ENCODE measurements around the gene TADA3. TPM values are rescaled to one million over a fixed set of nuclear protein-coding genes. Genes with fewer than 3 reads are reported as not detected.

TADA3 gene
- total RNA-seq, 1 donor from 2014 or later, result 54.5 TPM

GRCh38 chr3:9732080-9732739 lies 60.1 kb downstream of the TADA3 start:
- FAIRE-seq (no peak), DNase-seq (ENCODE audit: low read depth) (no peak)
- TF ChIP-seq CTCF (IDR thresholded peaks at IDR 0.05; ENCODE audit: insufficient read depth, low read depth, low read length) (no peak), EZH2 (IDR thresholded peaks at IDR 0.05; ENCODE audit: insufficient read depth, low read length) (no peak)
- Mint-ChIP-seq H3K36me3 (ENCODE audit: low read depth, unreplicated experiment) (peaks cover 16% of the 10 kb centered on the region), H3K27me3 (ENCODE audit: low read depth, unreplicated experiment) (no peaks in the 10 kb centered on the region), H3K4me1 (ENCODE audit: low read depth, unreplicated experiment) (peaks cover 24% of the 10 kb centered on the region), H3K4me3 (ENCODE audit: unreplicated experiment) (peak overlapping the region; percentile 96), H3K27ac (ENCODE audit: unreplicated experiment) (peak overlapping the region; percentile 86), H3K9me3 (ENCODE audit: unreplicated experiment) (no peaks in the 10 kb centered on the region)
- Histone ChIP-seq H3K36me3 (ENCODE audit: insufficient read depth, low read length) (peaks cover 14% of the 10 kb centered on the region), H3K4me1 (ENCODE audit: insufficient read depth, low read length) (peaks cover 16% of the 10 kb centered on the region), H3K27ac (ENCODE audit: low read depth, low read length) (peak overlapping the region; percentile 100), H2AFZ (ENCODE audit: low read depth, low read length) (peak overlapping the region; percentile 97), H3K9me3 (ENCODE audit: insufficient read depth, low read depth, low read length) (no peaks in the 10 kb centered on the region), H4K20me1 (ENCODE audit: insufficient read depth, low read length) (peaks cover 44% of the 10 kb centered on the region), H3K9ac (ENCODE audit: low read length) (peak overlapping the region; percentile 100), H3K4me3 (ENCODE audit: insufficient read depth, low read depth, low read length) (peak overlapping the region; percentile 81), H3K4me2 (ENCODE audit: low read length) (peak overlapping the region; percentile 94), H3K27me3 (ENCODE audit: insufficient read depth, low read length) (no peaks in the 10 kb centered on the region), H3K79me2 (ENCODE audit: insufficient read depth, low read length) (peaks cover 55% of the 10 kb centered on the region)

GRCh38 chr3:9731206-9732079 lies 60.8 kb downstream of the TADA3 start, which contains the start of gene BRPF1:
BRPF1 (plus strand) TSS chr3:9731735; CDS start chr3:9734141, 2,406 bp downstream.
- Mint-ChIP-seq H3K9me3 (ENCODE audit: unreplicated experiment) (no peaks in the 10 kb centered on the region), H3K36me3 (ENCODE audit: low read depth, unreplicated experiment) (peaks cover 12% of the 10 kb centered on the region), H3K4me1 (ENCODE audit: low read depth, unreplicated experiment) (peaks cover 24% of the 10 kb centered on the region), H3K4me3 (ENCODE audit: unreplicated experiment) (peak within 1 kb of the TSS; percentile 96), H3K27ac (ENCODE audit: unreplicated experiment) (peak within 1 kb of the TSS; percentile 96), H3K27me3 (ENCODE audit: low read depth, unreplicated experiment) (no peaks in the 10 kb centered on the region)
- peaks cover 16% of the 10 kb centered on the region for H3K4me1 ChIP-seq (ENCODE audit: insufficient read depth, low read length)
- H3K27ac ChIP-seq (ENCODE audit: low read depth, low read length), result peak within 1 kb of the TSS; percentile 100
- TF ChIP-seq EZH2 (IDR thresholded peaks at IDR 0.05; ENCODE audit: insufficient read depth, low read length), result no peak
- no peak for TF ChIP-seq CTCF (IDR thresholded peaks at IDR 0.05; ENCODE audit: insufficient read depth, low read depth, low read length)
- H3K36me3 ChIP-seq (ENCODE audit: insufficient read depth, low read length), result peaks cover 6% of the 10 kb centered on the region
- H3K79me2 ChIP-seq (ENCODE audit: insufficient read depth, low read length), result peaks cover 49% of the 10 kb centered on the region
- no peaks in the 10 kb centered on the region for H3K9me3 ChIP-seq (ENCODE audit: insufficient read depth, low read depth, low read length)
- H3K4me2 ChIP-seq (ENCODE audit: low read length), result peak within 1 kb of the TSS; percentile 95
- H3K27me3 ChIP-seq (ENCODE audit: insufficient read depth, low read length), result no peaks in the 10 kb centered on the region
- DNase-seq (ENCODE audit: low read depth) (peak; percentile 96), FAIRE-seq (no peak)
- peak within 1 kb of the TSS; percentile 81 for H3K4me3 ChIP-seq (ENCODE audit: insufficient read depth, low read depth, low read length)
- H4K20me1 ChIP-seq (ENCODE audit: insufficient read depth, low read length), result peaks cover 36% of the 10 kb centered on the region
- H2AFZ ChIP-seq (ENCODE audit: low read depth, low read length), result peak within 1 kb of the TSS; percentile 97
- peak within 1 kb of the TSS; percentile 100 for H3K9ac ChIP-seq (ENCODE audit: low read length)
